Gastroesophageal sphincter (tissue), 4 donors: ENCODE results near the gene RGS14. TPM values are rescaled to one million over a fixed set of nuclear protein-coding genes. Genes with fewer than 3 reads are reported as not detected.
"Not testable (repeated sequence)": the region's sequence is repeated elsewhere in the genome, so short reads cannot be mapped to it uniquely, and the experiment has no call there.

Experiments used
- ATAC-seq: fragments of 150-250 bp; one replicate; pipeline ENCODE4 v1.9.1; 2016; ENCODE audit warnings: mild to moderate bottlenecking, moderate library complexity
- H3K27ac ChIP-seq, 4 donors: fragments of 200-600 bp; sonication (generic) in 3 of 4; 1 replicate in 3 of 4; 2 replicates in 1 of 4; pipeline ENCODE4 v1.5.1; 2016 to 2019
- H3K27me3 ChIP-seq: fragments of 200-600 bp; sonication (generic); one replicate; pipeline ENCODE4 v1.5.1; 2019
- H3K36me3 ChIP-seq, 2 donors: fragments of 200-600 bp; sonication (generic); one replicate each; pipeline ENCODE4 v1.5.1; 2019; ENCODE audit warnings: control low read depth in 1 of 2
- H3K4me1 ChIP-seq, 3 donors: fragments of 200-600 bp; sonication (generic); 1 replicate in 2 of 3; 2 replicates in 1 of 3; pipeline ENCODE4 v1.5.1; 2016 to 2019; ENCODE audit warnings: control low read depth in 2 of 3
- H3K4me3 ChIP-seq, 2 donors: fragments of 200-600 bp; sonication (generic); one replicate each; pipeline ENCODE4 v1.5.1; 2019; ENCODE audit warnings: mild to moderate bottlenecking in 1 of 2, moderate library complexity in 1 of 2
- H3K9me3 ChIP-seq, 3 donors: fragments of 200-600 bp; sonication (generic); one replicate each; pipeline ENCODE4 v1.5.1; 2017 to 2019; ENCODE audit warnings: control low read depth in 2 of 3
- EP300 ChIP-seq: sonication (generic); formaldehyde crosslinking; IDR thresholded peaks from one replicate; pipeline ENCODE4 v1.6.1; 2017; ENCODE audit warnings: antibody characterized with exemption, mild to moderate bottlenecking
- POLR2A ChIP-seq, 2 donors: fragments of 450-650 bp; IDR thresholded peaks; one replicate each; pipeline ENCODE4 v1.6.1; 2017; ENCODE audit warnings: antibody characterized with exemption in 2 of 2, mild to moderate bottlenecking in 2 of 2, moderate library complexity in 1 of 2
- POLR2AphosphoS5 ChIP-seq: sonication (generic); formaldehyde crosslinking; IDR thresholded peaks from one replicate; pipeline ENCODE4 v1.6.1; 2017; ENCODE audit warnings: antibody characterized with exemption
- WGBS, 2 donors: methylation state at CpG; one replicate each; pipeline ENCODE4 v1.1.5; 2018; ENCODE audit warnings: low coverage in 1 of 2; 5-methylcytosine and 5-hydroxymethylcytosine counted together
- total RNA-seq, 4 donors: library from RNA; depleted of rRNA; stranded (reverse); fragments of >200 nt; gene quantifications; one replicate each; pipeline ENCODE4 v1.1.0, GENCODE V29; 2016
- TF ChIP-seq, protein P1 (sequence below), 4 experiments: fragments of 200-600 bp in 2 of 4; fragments of 450-650 bp in 2 of 4; sonication (generic) in 1 of 4; IDR thresholded peaks; one replicate each; pipeline ENCODE4 v1.5.1; 2017 to 2019; ENCODE audit warnings: antibody characterized with exemption in 4 of 4, mild to moderate bottlenecking in 2 of 4, moderate library complexity in 2 of 4

The RGS14 gene
- total RNA-seq, 4 donors from 2014 or later, result 7.6 to 20.1 (median 13.7) TPM

DNA sequence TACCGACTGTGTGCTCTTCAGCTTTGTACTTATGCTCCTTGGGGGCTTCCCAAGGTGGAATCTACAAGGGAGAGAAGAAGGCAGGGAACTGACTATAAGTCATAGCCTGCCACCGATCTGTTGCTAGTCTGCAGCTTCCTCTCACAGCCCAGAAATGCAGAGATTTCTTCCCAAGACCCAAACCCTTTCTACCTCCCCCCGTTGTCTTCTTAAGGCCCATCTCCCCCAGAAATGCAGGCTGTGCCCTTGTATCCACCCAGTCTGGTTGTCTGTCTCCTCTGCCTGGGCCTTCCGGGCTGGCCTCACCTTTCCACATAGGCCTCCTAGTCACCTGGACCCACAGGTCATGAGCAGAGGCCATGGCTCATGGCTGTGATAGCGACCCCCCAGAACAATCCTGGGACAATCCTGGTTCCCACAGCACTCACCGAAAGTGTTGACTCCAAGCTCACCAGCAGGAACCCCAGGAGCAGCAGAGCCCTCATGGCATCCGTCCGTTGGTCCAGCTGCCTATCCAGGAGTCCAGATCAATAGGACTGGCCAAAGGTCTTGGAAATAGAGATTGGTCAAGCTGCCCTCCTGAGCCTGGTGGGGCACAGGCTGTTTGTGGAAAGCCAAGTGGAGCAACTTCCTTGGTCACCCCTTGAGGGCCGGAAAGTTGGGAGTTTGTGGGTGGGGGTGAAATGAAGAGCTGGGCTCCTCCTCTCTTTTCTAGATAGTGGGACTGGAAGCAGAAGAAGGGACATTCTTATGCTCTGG is 51.5 kb downstream of the RGS14 start, which contains the start of gene F12:
TSS of gene F12 (minus strand) at position 522 of the 759 bp plus-strand sequence. CDS start at position 485, 37 bp downstream.
- Histone ChIP-seq H3K36me3 (no peaks in the 10 kb centered on the region), H3K27me3 (peaks cover 30% of the 10 kb centered on the region), H3K27ac (no peak within 1 kb of the TSS), H3K4me1 (peaks cover 0 to 8% (median 5%) of the 10 kb centered on the region in 3 donors), H3K4me3 (no peak within 1 kb of the TSS), H3K9me3 (no peaks in the 10 kb centered on the region)
- 68 to 83% methylated on average over 2 to 3 of the region's 9 CpGs for WGBS, 2 donors
- no peak for ATAC-seq
- TF ChIP-seq POLR2A (IDR thresholded peaks at IDR 0.05) (no peak), EP300 (no peak), POLR2AphosphoS5 (no peak)
- TF ChIP-seq, protein P1, sequence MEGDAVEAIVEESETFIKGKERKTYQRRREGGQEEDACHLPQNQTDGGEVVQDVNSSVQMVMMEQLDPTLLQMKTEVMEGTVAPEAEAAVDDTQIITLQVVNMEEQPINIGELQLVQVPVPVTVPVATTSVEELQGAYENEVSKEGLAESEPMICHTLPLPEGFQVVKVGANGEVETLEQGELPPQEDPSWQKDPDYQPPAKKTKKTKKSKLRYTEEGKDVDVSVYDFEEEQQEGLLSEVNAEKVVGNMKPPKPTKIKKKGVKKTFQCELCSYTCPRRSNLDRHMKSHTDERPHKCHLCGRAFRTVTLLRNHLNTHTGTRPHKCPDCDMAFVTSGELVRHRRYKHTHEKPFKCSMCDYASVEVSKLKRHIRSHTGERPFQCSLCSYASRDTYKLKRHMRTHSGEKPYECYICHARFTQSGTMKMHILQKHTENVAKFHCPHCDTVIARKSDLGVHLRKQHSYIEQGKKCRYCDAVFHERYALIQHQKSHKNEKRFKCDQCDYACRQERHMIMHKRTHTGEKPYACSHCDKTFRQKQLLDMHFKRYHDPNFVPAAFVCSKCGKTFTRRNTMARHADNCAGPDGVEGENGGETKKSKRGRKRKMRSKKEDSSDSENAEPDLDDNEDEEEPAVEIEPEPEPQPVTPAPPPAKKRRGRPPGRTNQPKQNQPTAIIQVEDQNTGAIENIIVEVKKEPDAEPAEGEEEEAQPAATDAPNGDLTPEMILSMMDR (IDR thresholded peaks at IDR 0.05), result no peak

DNA sequence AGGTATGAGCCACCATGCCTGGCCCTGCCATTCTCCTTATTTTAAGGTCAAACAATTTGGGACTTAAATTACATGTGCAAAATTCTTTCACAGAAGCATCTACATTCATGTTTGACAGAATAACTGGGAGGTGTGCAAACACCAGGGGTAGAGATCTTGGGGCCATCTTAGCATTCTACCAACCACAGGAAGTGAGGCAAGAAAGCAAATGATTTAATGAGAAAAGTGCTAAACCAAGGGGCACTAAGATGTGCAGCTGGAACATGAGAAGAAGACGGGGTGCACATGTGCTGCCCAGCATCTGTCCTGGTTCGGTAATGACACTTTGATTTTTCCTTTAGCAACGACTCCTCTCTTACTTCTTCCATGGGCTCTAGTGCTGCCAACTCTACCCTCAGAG is 52.9 kb downstream of the RGS14 start:
- no peak overlapping the region for H3K27ac ChIP-seq
- no peak for ATAC-seq
- no peaks in the 10 kb centered on the region for H3K9me3 ChIP-seq
- H3K27me3 ChIP-seq, result peaks cover 17% of the 10 kb centered on the region
- no peak for TF ChIP-seq POLR2AphosphoS5
- TF ChIP-seq, protein P1 (IDR thresholded peaks at IDR 0.05), result no peak
- TF ChIP-seq POLR2A (IDR thresholded peaks at IDR 0.05), result no peak
- TF ChIP-seq EP300, result no peak
- 81 to 89% methylated on average over 3 of the region's 3 CpGs for WGBS, 2 donors
- H3K4me3 ChIP-seq, result no peak overlapping the region
- no peaks in the 10 kb centered on the region for H3K36me3 ChIP-seq
- no peaks in the 10 kb centered on the region for H3K4me1 ChIP-seq

DNA sequence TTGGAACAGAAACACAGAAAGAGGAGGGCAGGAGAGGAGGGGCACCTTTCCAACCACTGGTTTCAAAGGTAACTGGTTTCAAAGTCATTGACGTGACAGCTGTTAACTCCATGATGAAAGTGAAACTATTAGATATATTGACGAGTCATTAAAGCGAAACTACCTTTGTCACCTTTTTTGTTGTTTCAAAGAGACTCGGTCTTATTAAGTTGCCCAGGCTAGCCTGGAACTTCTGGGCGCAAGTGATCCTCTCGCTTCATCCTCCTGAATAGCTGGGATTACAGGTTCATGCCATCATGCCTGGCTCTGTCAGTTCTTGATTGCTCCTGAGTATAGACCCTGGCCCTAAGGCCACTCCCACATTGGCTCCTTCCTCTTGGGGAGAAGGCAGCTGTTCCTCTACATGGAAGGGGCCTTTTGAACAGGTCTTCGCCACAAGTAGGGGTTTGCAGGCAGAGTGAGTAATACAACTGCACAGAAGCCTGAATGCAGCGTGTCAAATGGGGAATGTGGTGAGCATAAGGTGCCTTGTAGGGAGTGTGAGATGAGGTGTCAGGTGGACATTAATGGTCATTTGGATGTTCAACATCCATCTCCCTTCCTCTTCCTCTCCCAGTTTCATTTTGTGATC is 55.0 kb downstream of the RGS14 start:
- TF ChIP-seq, protein P1 (IDR thresholded peaks at IDR 0.05), result no peak
- TF ChIP-seq POLR2AphosphoS5 (no peak), POLR2A (IDR thresholded peaks at IDR 0.05) (no peak), EP300 (no peak)
- H3K27me3 ChIP-seq, result peaks cover 11% of the 10 kb centered on the region
- WGBS, 2 donors, result 83 to 87% methylated on average over 4 to 6 of the region's 8 CpGs
- no peak overlapping the region for H3K27ac ChIP-seq
- H3K4me1 ChIP-seq, result peaks cover 0 to 6% (median 0%) of the 10 kb centered on the region in 3 donors
- no peaks in the 10 kb centered on the region for H3K36me3 ChIP-seq
- ATAC-seq, result no peak
- H3K9me3 ChIP-seq, result no peaks in the 10 kb centered on the region
- no peak overlapping the region for H3K4me3 ChIP-seq

DNA sequence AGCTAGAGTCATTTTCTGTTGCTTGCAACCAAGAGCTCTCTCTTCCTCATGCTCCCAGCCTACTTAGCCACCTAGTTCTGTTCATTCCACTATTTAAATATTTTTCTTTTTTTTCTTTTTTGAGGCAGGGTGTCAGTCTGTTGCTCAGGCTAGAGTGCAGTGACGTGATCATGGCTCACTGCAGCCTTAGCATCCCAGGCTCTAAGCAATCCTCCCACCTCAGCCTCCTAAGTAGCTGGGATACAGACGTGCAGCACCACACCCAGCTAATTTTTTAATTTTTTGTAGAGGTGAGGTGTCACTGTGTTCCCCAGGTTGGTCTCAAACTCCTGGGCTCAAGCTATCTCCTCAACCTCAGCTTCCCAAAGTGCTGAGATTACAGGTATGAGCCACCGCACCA is 56.8 kb downstream of the RGS14 start:
- 68 to 77% methylated on average over 3 of the region's 3 CpGs for WGBS, 2 donors
- no peaks in the 10 kb centered on the region for H3K27me3 ChIP-seq
- H3K27ac ChIP-seq, result no peak overlapping the region
- H3K9me3 ChIP-seq, result no peaks in the 10 kb centered on the region
- H3K36me3 ChIP-seq, result no peaks in the 10 kb centered on the region
- TF ChIP-seq POLR2A (IDR thresholded peaks at IDR 0.05) (no peak), EP300 (no peak), POLR2AphosphoS5 (no peak)
- TF ChIP-seq, protein P1 (IDR thresholded peaks at IDR 0.05), result no peak
- no peak overlapping the region for H3K4me3 ChIP-seq
- no peak for ATAC-seq
- H3K4me1 ChIP-seq, result peaks cover 0 to 6% (median 0%) of the 10 kb centered on the region in 3 donors

DNA sequence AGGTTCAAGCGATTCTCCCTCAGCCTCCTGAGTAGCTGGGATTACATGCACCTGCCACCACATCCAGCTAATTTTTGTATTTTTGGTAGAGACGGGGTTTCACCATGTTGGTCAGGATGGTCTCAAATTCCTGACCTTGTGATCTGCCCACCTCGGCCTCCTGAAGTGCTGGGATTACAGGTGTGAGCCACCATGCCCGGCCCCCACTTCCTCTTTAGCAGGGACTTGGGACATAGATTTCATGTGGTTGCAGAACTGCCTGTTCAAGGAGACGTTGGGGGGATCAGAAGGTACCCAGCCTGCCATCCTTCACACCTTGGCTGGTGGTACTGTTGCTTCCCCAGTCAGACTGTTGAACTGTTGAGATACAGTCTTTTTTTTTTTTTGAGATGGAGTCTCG is 59.4 kb downstream of the RGS14 start:
- not testable (repeated sequence) for H3K4me1 ChIP-seq, H3K9me3 ChIP-seq, H3K27me3 ChIP-seq, H3K4me3 ChIP-seq, ATAC-seq, H3K36me3 ChIP-seq
- H3K27ac ChIP-seq, result peak overlapping the region in 1 of 4 donors; percentile 22
- 98 to 100% methylated on average over 2 to 5 of the region's 6 CpGs for WGBS, 2 donors
